Measurements from ENCODE around the gene CACNG4.

GRCh38 chr17:66941249-66941648 lies 23.3 kb upstream of the CACNG4 start:
- TF ChIP-seq CTCF (IDR thresholded peaks at IDR 0.05) (no peak), POLR2AphosphoS5 (IDR thresholded peaks at IDR 0.05; ENCODE audit: low read depth, low read length) (no peak), TCF7L2 (IDR thresholded peaks at IDR 0.05; ENCODE audit: low read depth, low read length) (no peak)

Data from Panc1 (cell line).